LNCaP clone FGC (cell line): Measurements from ENCODE around the gene OGT.

ENCODE experiments used
- DNase-seq: peaks from one replicate; pipeline ENCODE4 v3.0.0-alpha.2; 2011; ENCODE audit warnings: low read depth
- H3K4me3 ChIP-seq: 2 replicates; pipeline ENCODE4 v1.5.1; 2011; ENCODE audit warnings: mild to moderate bottlenecking, low read depth, low read length, control low read depth
- CTCF ChIP-seq: IDR thresholded peaks from 2 replicates; pipeline ENCODE4 v1.5.1; 2012; ENCODE audit warnings: mild to moderate bottlenecking; ENCODE audit not compliant: control insufficient read depth, insufficient read depth; ENCODE audit errors: extremely low read depth

OGT gene

GRCh38 chrX:71540801-71541200 is 7.9 kb downstream of the OGT start:
- no peak overlapping the region for H3K4me3 ChIP-seq
- no peak for TF ChIP-seq CTCF
- DNase-seq, result no peak

GRCh38 chrX:71541210-71542022 is 8.5 kb downstream of the OGT start:
- no peak for DNase-seq
- H3K4me3 ChIP-seq, result no peak overlapping the region
- TF ChIP-seq CTCF, result no peak

GRCh38 chrX:71542411-71542810 is 9.5 kb downstream of the OGT start:
- DNase-seq, result no peak
- no peak overlapping the region for H3K4me3 ChIP-seq
- no peak for TF ChIP-seq CTCF

- TF ChIP-seq CTCF, result no peak
- no peak for DNase-seq
- H3K4me3 ChIP-seq, result no peak overlapping the region
These were observed 9.9 kb downstream of the OGT start for GRCh38 chrX:71542825-71543224.

- no peak for DNase-seq
- TF ChIP-seq CTCF, result no peak
- H3K4me3 ChIP-seq, result no peak overlapping the region
These were observed 10.4 kb downstream of the OGT start for GRCh38 chrX:71543316-71543715.

GRCh38 chrX:71545364-71545763 is 12.5 kb downstream of the OGT start:
- no peak for DNase-seq
- no peak overlapping the region for H3K4me3 ChIP-seq
- TF ChIP-seq CTCF, result no peak

GRCh38 chrX:71546879-71547278 is 14.0 kb downstream of the OGT start:
- no peak overlapping the region for H3K4me3 ChIP-seq
- no peak for DNase-seq
- TF ChIP-seq CTCF, result no peak
